Measurements from ENCODE around the gene PPFIBP1. TPM values are rescaled to one million over a fixed set of nuclear protein-coding genes. Genes with fewer than 3 reads are reported as not detected.

The PPFIBP1 gene
- polyA plus RNA-seq, 1 donor (not counting 4 experiments of a cell fraction or from before 2014, with no cell fraction given): 83.5 TPM

DNA sequence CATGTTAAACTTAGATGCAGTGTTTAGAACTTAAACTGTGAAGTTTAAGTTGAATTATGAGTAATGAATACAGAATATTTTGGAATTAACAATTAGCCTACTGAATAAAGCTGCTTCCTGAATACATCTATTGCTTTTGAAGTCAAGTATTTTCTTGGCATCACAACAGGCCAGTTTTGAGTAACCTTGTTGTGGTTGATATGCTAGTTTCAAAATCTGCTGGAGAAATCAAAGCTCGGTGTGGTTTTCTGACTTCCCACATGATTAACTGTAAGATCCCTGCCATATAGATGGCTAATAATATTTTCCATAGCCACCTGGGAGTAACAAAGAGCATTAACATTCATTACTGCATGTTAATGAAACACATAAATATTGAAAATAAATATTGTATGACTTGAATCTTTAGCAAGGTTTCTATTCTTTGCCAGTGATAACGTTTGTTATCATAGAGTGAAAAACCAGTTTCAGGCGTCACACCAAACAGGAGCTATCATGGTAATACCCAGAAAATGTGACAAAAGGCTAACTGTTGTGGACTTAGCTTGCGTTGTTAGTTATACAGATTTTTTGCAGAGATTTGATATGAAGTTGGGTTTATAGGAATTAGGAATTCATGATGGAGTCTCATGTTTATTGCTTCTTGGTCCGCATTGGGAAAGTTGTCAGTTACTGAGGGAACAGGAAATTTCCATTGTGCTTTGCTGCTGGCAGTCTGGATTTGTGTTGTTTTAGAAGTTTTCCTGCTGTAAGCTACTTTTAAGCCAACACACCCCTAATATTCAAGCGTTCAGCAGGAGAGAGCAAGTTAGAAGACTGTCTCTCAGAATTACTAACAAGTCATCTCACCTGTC, 32.1 kb downstream of the PPFIBP1 start:
- Histone ChIP-seq H4K20me1 (ENCODE audit: control insufficient read depth, extremely low read depth, insufficient read depth, low read length) (no peaks in the 10 kb centered on the region), H3K9me3 (ENCODE audit: control insufficient read depth, low read depth, low read length) (no peaks in the 10 kb centered on the region), H3K27ac (ENCODE audit: control insufficient read depth, insufficient read depth, low read length) (peak overlapping the region; percentile 78), H3K79me2 (ENCODE audit: control insufficient read depth, insufficient read depth, low read length) (peaks cover 97% of the 10 kb centered on the region), H3K4me3 (ENCODE audit: control insufficient read depth in 2 of 3, extremely low read depth in 1 of 3, insufficient read depth in 2 of 3, low read depth in 1 of 3, low read length in 3 of 3) (peak overlapping the region in 2 of 3 experiments; percentile 34 to 41), H3K4me1 (ENCODE audit: control insufficient read depth, extremely low read depth, insufficient read depth, low read length) (peaks cover 77% of the 10 kb centered on the region), H3K9me1 (ENCODE audit: control insufficient read depth, extremely low read depth, insufficient read depth, low read length) (no peaks in the 10 kb centered on the region), H3K9ac (ENCODE audit: control insufficient read depth, extremely low read depth, insufficient read depth, low read length) (peak overlapping the region; percentile 73), H3K27me3 (ENCODE audit: control insufficient read depth, extremely low read depth, insufficient read depth, low read length) (no peaks in the 10 kb centered on the region), H3K36me3 (ENCODE audit: control insufficient read depth in 2 of 2, extremely low read depth in 1 of 2, insufficient read depth in 2 of 2, low read length in 2 of 2) (peaks cover 0 to 4% of the 10 kb centered on the region in 2 experiments), H3K4me2 (ENCODE audit: control insufficient read depth, extremely low read depth, insufficient read depth, low read depth, low read length) (peak overlapping the region; percentile 83), H2AFZ (ENCODE audit: control insufficient read depth, low read length) (peak overlapping the region; percentile 5)
- no peak for DNase-seq (ENCODE audit: low read depth, low spot score)
- dilution Hi-C loops (cut with MboI; ENCODE audit: extremely low pct_ligation_motif_present, low sequenced_read_pairs): no loop called here
- peak; percentile 78 for FAIRE-seq
- TF ChIP-seq EZH2 (IDR thresholded peaks at IDR 0.05; ENCODE audit: low read length) (no peak), CTCF (optimal IDR thresholded peaks at IDR 0.05 in 1 of 3, IDR thresholded peaks at IDR 0.05 in 1 of 3, conservative IDR thresholded peaks at IDR 0.05 in 1 of 3; ENCODE audit: extremely low read depth in 1 of 3, insufficient read depth in 2 of 3, low read length in 3 of 3) (no peak)

DNA sequence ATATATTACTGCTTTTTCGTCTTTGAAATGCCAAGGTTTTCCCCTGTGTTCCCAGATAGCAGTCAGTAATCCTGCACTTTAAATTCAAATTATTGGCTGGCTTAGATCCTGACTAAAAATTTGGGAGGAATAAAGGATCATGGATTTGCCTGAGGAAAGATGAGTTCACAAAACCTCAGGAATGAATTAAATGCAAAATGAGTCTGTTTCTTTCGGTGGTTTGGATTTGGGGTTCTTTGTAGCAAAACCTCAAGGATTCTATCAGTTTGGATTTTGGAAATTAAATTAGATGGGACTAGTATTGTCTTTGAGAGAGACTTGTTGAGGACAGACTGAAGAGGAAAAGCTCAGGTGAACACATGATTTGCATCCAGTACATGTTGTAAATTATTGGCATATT, 36.1 kb downstream of the PPFIBP1 start:
- Histone ChIP-seq H3K4me2 (ENCODE audit: control insufficient read depth, extremely low read depth, insufficient read depth, low read depth, low read length) (peak overlapping the region; percentile 58), H4K20me1 (ENCODE audit: control insufficient read depth, extremely low read depth, insufficient read depth, low read length) (peaks cover 3% of the 10 kb centered on the region), H3K4me3 (ENCODE audit: control insufficient read depth in 2 of 3, extremely low read depth in 1 of 3, insufficient read depth in 2 of 3, low read depth in 1 of 3, low read length in 3 of 3) (no peak overlapping the region), H3K27me3 (ENCODE audit: control insufficient read depth, extremely low read depth, insufficient read depth, low read length) (no peaks in the 10 kb centered on the region), H3K9me3 (ENCODE audit: control insufficient read depth, low read depth, low read length) (no peaks in the 10 kb centered on the region), H3K9me1 (ENCODE audit: control insufficient read depth, extremely low read depth, insufficient read depth, low read length) (no peaks in the 10 kb centered on the region), H2AFZ (ENCODE audit: control insufficient read depth, low read length) (no peak overlapping the region), H3K27ac (ENCODE audit: control insufficient read depth, insufficient read depth, low read length) (peak overlapping the region; percentile 61), H3K4me1 (ENCODE audit: control insufficient read depth, extremely low read depth, insufficient read depth, low read length) (peaks cover 66% of the 10 kb centered on the region), H3K79me2 (ENCODE audit: control insufficient read depth, insufficient read depth, low read length) (peaks cover 92% of the 10 kb centered on the region), H3K9ac (ENCODE audit: control insufficient read depth, extremely low read depth, insufficient read depth, low read length) (peak overlapping the region; percentile 18), H3K36me3 (ENCODE audit: control insufficient read depth in 2 of 2, extremely low read depth in 1 of 2, insufficient read depth in 2 of 2, low read length in 2 of 2) (no peaks in the 10 kb centered on the region)
- no peak for FAIRE-seq
- TF ChIP-seq CTCF (optimal IDR thresholded peaks at IDR 0.05 in 1 of 3, IDR thresholded peaks at IDR 0.05 in 1 of 3, conservative IDR thresholded peaks at IDR 0.05 in 1 of 3; ENCODE audit: extremely low read depth in 1 of 3, insufficient read depth in 2 of 3, low read length in 3 of 3) (no peak), EZH2 (IDR thresholded peaks at IDR 0.05; ENCODE audit: low read length) (no peak)
- dilution Hi-C loops (cut with MboI; ENCODE audit: extremely low pct_ligation_motif_present, low sequenced_read_pairs): no loop called here
- DNase-seq (ENCODE audit: low read depth, low spot score): no peak
